Subcutaneous abdominal adipose tissue (tissue), 5 donors: Measurements from ENCODE around the gene HDHD5.
"Not testable (repeated sequence)": the region's sequence is repeated elsewhere in the genome, so short reads cannot be mapped to it uniquely, and the experiment has no call there.

Experiments
- H3K27ac ChIP-seq: one replicate; pipeline ENCODE4 v1.7.0; 2013; ENCODE audit warnings: low read depth, mild to moderate bottlenecking, inconsistent platforms, low read length, moderate library complexity
- H3K27me3 ChIP-seq, 5 donors: one replicate each; pipeline ENCODE4 v1.7.0; 2013; ENCODE audit warnings: low read length in 5 of 5, inconsistent platforms in 1 of 5; ENCODE audit not compliant: control insufficient read depth in 5 of 5, insufficient read depth in 4 of 5
- H3K36me3 ChIP-seq, 5 donors: one replicate each; pipeline ENCODE4 v1.7.0; 2013; ENCODE audit warnings: low read length in 5 of 5; ENCODE audit not compliant: control insufficient read depth in 5 of 5, insufficient read depth in 5 of 5
- H3K4me1 ChIP-seq, 5 donors: one replicate each; pipeline ENCODE4 v1.7.0; 2013; ENCODE audit warnings: low read length in 5 of 5, mild to moderate bottlenecking in 3 of 5, moderate library complexity in 1 of 5; ENCODE audit not compliant: control insufficient read depth in 5 of 5, insufficient read depth in 5 of 5
- H3K4me3 ChIP-seq, 5 donors: one replicate each; pipeline ENCODE4 v1.7.0; 2013; ENCODE audit warnings: low read length in 5 of 5, low read depth in 1 of 5
- H3K9ac ChIP-seq, 5 donors: one replicate each; pipeline ENCODE4 v1.7.0; 2013; ENCODE audit warnings: low read length in 5 of 5, mild to moderate bottlenecking in 4 of 5, moderate library complexity in 3 of 5
- H3K9me3 ChIP-seq, 5 donors: one replicate each; pipeline ENCODE4 v1.7.0; 2013; ENCODE audit warnings: low read length in 5 of 5; ENCODE audit not compliant: control insufficient read depth in 5 of 5
- donor health status: healthy.
- donor health status: healthy.
- donor health status: healthy.
- donor health status: healthy.
- donor health status: healthy.

Gene HDHD5

GRCh38 chr22:17158176-17158567 is 905 bp downstream of the HDHD5 start:
- Histone ChIP-seq H3K4me1 (peaks cover 8 to 39% (median 23%) of the 10 kb centered on the region in 5 donors), H3K9me3 (no peaks in the 10 kb centered on the region), H3K27ac (peak overlapping the region; percentile 75), H3K36me3 (no peaks in the 10 kb centered on the region), H3K27me3 (no peaks in the 10 kb centered on the region), H3K4me3 (peak overlapping the region; percentile 73 to 82 (median 77)), H3K9ac (peak overlapping the region in 4 of 5 donors; percentile 27 to 78 (median 70))

- Histone ChIP-seq H3K27ac (no peak overlapping the region), H3K9ac (peak overlapping the region in 1 of 5 donors; percentile 55), H3K4me3 (peak overlapping the region in 2 of 5 donors; percentile 79 to 82), H3K36me3 (no peaks in the 10 kb centered on the region), H3K9me3 (no peaks in the 10 kb centered on the region), H3K27me3 (no peaks in the 10 kb centered on the region), H3K4me1 (peaks cover 8 to 39% (median 23%) of the 10 kb centered on the region in 5 donors)
Observed at GRCh38 chr22:17157714-17158113, 1.4 kb downstream of the HDHD5 start.

- H3K4me3 ChIP-seq: no peak overlapping the region
- no peaks in the 10 kb centered on the region for H3K36me3 ChIP-seq
- no peaks in the 10 kb centered on the region for H3K9me3 ChIP-seq
- no peak overlapping the region for H3K27ac ChIP-seq
- no peak overlapping the region for H3K9ac ChIP-seq
- H3K4me1 ChIP-seq: peaks cover 8 to 39% (median 26%) of the 10 kb centered on the region in 5 donors
- H3K27me3 ChIP-seq: no peaks in the 10 kb centered on the region
Observed at GRCh38 chr22:17155941-17156340, 3.1 kb downstream of the HDHD5 start.

GRCh38 chr22:17152971-17153370 is 6.1 kb downstream of the HDHD5 start:
- Histone ChIP-seq H3K9ac (no peak overlapping the region), H3K4me3 (no peak overlapping the region), H3K27ac (no peak overlapping the region), H3K9me3 (no peaks in the 10 kb centered on the region), H3K36me3 (peaks cover 0 to 13% (median 9%) of the 10 kb centered on the region in 5 donors), H3K27me3 (no peaks in the 10 kb centered on the region), H3K4me1 (peaks cover 2 to 18% (median 11%) of the 10 kb centered on the region in 5 donors)

- H3K9me3 ChIP-seq: no peaks in the 10 kb centered on the region
- no peak overlapping the region for H3K9ac ChIP-seq
- no peak overlapping the region for H3K4me3 ChIP-seq
- no peak overlapping the region for H3K27ac ChIP-seq
- no peaks in the 10 kb centered on the region for H3K27me3 ChIP-seq
- peaks cover under 1 to 12% (median 6%) of the 10 kb centered on the region in 5 donors for H3K4me1 ChIP-seq
- H3K36me3 ChIP-seq: peaks cover 0 to 18% (median 13%) of the 10 kb centered on the region in 5 donors
Observed at GRCh38 chr22:17152340-17152739, 6.7 kb downstream of the HDHD5 start.

- Histone ChIP-seq H3K9me3 (no peaks in the 10 kb centered on the region), H3K4me1 (peaks cover 0 to 6% (median 2%) of the 10 kb centered on the region in 5 donors), H3K27ac (no peak overlapping the region), H3K9ac (no peak overlapping the region), H3K27me3 (no peaks in the 10 kb centered on the region), H3K36me3 (peaks cover 0 to 38% (median 26%) of the 10 kb centered on the region in 5 donors), H3K4me3 (no peak overlapping the region)
Observed at GRCh38 chr22:17149076-17149815, 9.8 kb downstream of the HDHD5 start.

- peaks cover 0 to 55% (median 43%) of the 10 kb centered on the region in 5 donors for H3K36me3 ChIP-seq
- H3K27ac ChIP-seq, H3K4me3 ChIP-seq, H3K27me3 ChIP-seq, H3K9ac ChIP-seq, H3K4me1 ChIP-seq, H3K9me3 ChIP-seq: not testable (repeated sequence)
Observed at GRCh38 chr22:17147458-17147857, 11.6 kb downstream of the HDHD5 start.

GRCh38 chr22:17145021-17145680 is 13.9 kb downstream of the HDHD5 start:
- Histone ChIP-seq H3K4me1 (no peaks in the 10 kb centered on the region), H3K9ac (no peak overlapping the region), H3K27me3 (no peaks in the 10 kb centered on the region), H3K27ac (no peak overlapping the region), H3K4me3 (no peak overlapping the region), H3K36me3 (peaks cover 0 to 76% (median 66%) of the 10 kb centered on the region in 5 donors), H3K9me3 (no peaks in the 10 kb centered on the region)

- H3K9ac ChIP-seq: no peak overlapping the region
- peaks cover 0 to 75% (median 66%) of the 10 kb centered on the region in 5 donors for H3K36me3 ChIP-seq
- H3K4me3 ChIP-seq: no peak overlapping the region
Observed at GRCh38 chr22:17143826-17144225, 15.3 kb downstream of the HDHD5 start.

GRCh38 chr22:17143101-17143500 is 16.0 kb downstream of the HDHD5 start:
- H3K27ac ChIP-seq: no peak overlapping the region
- H3K4me3 ChIP-seq: no peak overlapping the region
- peaks cover 0 to 77% (median 70%) of the 10 kb centered on the region in 5 donors for H3K36me3 ChIP-seq
- H3K27me3 ChIP-seq: no peaks in the 10 kb centered on the region
- no peaks in the 10 kb centered on the region for H3K4me1 ChIP-seq
- no peak overlapping the region for H3K9ac ChIP-seq
- no peaks in the 10 kb centered on the region for H3K9me3 ChIP-seq

More at GRCh38 chr22:17143826-17144225, 15.3 kb downstream of the HDHD5 start:
- Histone ChIP-seq H3K9me3 (no peaks in the 10 kb centered on the region), H3K4me1 (no peaks in the 10 kb centered on the region), H3K27ac (no peak overlapping the region), H3K27me3 (no peaks in the 10 kb centered on the region)
